ENCODE measurements around the gene RPS10.

Gene RPS10

DNA sequence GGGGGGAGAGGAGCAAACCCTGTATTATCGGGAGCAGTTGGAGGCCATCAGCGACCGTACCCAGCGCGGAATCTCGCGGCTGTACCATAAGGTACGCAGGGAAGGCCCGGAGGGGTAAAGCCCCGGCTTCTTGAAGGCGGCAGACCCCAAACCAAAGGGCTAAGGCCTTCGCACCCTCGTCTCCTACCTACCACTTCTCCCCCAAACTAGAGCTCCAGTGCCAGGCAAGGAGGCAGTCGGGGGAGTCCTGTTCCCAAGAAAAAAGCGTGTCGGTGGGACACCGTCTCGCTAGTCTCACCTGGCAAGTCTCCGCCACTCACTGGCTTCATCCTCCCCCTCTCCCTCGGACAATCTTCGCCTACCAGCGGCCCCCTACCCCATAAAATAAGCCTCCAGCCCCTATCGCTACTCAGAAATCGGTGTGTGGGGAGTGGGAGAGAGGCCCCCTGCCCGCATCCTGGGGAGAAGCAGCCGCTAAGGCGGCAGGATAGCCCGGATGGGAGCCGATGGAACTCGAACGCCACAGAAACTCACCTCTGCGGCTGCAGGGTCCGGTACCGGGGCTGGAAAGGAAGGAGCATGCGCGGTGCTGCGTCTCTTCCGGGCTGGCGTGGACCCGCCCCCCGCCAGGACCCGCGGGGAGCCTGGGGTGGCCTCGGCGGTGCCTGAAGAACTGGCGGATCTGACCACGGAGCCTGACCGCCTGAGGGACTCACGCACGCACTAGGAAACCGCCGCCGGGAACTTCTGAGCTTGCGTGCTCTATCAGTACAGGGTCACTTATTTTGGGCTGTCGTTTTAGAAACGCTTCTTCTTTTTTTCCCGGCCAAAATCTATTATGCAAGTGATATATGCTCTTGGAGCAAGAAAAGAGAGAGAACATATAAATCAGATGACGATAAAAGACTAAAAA, at the start of gene RPS10:
Gene RPS10 (minus strand): TSS at position 572 of the 913 bp plus-strand sequence. CDS start 848 bp downstream, outside the sequence.
- DNase-seq = peak; percentile 79 to 95

DNA sequence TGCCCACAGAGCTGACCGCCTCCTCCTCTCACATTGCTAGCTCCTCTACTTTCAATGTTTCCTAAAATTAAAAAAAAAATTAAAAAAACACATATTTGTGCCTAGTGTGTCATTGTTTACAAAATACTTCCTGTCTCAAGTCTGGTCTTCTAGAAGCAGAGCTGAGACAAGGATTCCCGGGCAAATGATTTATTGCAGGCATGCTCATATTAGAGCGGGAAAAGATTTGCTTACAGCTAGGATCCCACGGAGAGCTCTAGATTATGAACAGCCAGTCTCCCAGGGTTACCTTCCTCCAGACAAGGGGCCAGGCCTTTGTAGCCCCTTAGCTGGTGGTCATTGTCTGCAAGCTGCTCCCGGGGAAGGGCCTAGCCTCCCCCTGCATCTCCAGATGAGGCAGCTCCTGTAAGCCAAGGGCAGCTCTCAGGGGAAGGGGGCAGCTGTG, 49.4 kb upstream of the RPS10 start:
- DNase-seq = peak in 1 of 2 experiments; percentile 45

DNA sequence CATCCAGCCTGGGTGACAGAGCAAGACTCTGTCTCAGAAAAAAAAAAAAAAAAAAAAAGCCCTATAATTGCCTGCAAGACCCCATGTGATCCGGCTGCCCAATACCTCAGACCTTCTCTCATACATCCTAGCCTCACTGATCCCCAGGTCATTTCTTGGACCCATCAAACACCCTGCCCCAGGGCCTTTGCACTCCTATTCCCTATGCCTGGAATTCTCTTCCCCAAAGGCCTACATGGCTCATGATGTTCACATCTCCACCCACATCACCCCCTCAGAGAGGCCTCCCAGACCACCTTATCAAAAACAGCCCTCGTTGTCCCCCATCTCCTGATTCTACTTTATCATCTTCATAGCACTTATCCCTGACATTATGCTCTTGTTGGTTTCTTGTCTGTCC, 48.9 kb upstream of the RPS10 start:
- DNase-seq = no peak

DNA sequence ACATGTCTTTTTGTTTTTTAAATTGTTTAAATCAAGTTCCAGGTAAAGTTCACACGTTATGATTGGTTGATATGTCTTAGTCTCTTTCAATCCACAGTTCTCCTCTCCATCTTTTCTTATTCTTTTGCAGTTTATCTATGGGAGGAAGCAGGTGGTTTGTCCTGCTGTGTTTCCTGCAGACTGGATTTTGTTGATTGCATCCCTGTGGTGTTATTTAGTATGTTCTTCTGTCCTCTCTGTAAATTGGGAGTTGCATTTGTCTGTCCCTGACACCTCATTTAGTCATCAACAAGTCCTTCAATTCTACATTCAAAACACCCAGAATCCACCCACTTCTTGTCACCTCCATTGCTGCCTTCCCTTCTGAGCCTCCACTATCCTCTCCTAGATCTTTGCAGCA, 48.1 kb upstream of the RPS10 start:
- DNase-seq = no peak

DNA sequence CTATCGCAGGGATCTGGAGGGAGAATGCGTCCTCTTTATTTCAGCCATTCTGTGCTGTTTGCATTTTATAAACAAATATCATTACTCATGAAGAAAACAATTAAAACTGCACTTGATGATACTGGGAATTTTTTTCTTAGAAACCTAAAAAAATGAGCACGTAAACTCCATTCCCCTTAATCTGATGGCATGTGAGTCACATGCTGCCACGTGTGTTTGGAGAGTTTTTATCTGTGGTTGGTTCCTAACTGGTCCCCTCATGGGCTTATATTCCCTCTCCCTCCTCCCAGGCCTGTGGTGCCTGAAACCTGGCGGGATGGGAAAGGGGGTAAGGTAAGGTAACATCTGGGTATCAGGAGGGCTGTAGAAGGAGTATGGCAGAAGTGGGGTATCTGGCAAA, 46.6 kb upstream of the RPS10 start:
- DNase-seq = no peak

DNA sequence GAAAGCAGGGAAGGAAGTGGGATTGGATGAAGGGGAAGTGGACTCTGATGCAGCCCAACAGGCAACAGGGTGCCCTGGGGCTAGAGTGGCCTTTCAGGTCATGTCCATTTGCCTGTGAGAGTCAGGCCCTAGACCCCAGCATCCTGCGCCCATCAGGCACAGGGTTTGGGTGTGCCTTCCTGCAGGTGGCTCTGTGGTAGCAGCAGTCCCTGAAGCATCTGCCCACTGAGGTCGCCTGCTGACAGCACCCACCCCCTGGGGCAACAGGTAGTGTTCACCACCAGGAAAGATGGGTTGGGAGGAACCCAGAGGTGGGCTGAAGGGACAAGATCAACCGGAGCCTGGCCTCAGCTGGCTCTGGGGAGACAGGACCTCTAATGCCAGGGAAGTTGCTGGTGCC, 43.6 kb upstream of the RPS10 start:
- DNase-seq = no peak

DNA sequence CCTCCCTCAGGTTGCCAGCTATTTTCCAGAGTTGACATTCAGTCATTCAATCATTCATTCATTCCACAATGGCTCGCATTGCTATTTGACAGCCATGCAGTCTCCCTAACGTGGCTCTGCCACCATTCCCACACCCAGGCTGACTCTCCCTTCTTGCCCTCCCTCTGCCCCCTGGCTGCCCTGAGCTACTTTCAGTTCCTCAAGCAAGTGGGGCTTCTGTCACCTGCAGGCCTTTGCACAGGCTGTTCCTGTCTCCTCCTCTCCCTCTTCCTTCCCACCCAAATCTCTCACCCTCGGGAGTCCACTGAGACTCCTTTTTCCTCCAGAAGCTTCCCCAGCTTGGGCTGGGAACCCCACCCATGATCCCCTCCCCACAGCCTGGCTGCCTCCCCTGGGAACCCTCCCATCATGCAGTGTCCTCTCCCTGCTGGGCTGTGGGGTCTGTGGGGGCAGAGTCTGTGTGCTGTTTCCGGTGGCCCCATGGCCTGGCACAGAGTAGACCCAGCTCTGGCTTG, 42.6 kb upstream of the RPS10 start:
- no peak for DNase-seq

DNA sequence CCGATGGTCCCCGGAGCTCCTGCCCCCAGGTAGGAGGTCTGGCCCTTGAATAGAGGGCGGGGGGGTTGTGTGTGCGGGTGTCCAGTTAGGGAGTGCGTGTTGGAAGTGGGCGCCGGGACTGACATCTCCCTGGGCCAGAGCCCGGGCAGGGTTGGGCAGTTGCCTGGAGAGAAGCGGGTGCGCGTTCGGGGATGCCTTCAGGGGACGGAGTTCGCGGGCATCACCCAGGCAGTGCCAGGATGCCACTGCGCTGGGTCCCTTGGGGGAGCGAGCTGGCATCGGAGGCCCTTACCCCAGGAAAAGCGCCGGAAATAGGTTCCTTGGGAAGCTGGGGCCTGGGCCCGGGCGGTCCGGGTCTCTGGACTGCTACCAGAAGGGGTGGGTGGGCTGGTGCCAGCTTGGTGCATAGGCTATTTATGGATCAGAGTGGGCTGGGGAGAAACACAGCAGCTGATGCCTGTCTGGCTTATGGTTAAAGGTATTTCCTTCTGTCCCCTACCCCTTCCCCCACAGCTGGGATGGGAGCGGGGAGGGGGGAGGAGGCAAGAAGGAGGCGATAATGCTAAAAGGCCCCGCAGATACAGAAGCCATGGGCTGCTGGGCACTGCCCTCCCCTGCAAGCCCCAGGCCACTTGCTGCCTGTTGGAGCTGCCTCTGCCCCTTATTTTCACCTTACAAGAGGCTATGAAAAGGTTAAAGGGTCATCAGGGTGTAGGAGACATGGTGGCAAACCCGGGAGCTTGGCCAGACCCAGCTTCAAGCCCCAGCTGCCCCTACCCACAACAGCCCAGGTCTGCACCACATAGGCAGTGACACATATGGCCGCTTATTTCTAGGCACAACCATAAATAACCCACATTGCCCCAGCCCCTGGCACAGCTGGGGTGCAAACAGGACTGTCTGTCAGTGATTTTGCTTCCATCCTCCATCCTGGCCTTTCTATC, 40.6 kb upstream of the RPS10 start:
- DNase-seq = no peak

DNA sequence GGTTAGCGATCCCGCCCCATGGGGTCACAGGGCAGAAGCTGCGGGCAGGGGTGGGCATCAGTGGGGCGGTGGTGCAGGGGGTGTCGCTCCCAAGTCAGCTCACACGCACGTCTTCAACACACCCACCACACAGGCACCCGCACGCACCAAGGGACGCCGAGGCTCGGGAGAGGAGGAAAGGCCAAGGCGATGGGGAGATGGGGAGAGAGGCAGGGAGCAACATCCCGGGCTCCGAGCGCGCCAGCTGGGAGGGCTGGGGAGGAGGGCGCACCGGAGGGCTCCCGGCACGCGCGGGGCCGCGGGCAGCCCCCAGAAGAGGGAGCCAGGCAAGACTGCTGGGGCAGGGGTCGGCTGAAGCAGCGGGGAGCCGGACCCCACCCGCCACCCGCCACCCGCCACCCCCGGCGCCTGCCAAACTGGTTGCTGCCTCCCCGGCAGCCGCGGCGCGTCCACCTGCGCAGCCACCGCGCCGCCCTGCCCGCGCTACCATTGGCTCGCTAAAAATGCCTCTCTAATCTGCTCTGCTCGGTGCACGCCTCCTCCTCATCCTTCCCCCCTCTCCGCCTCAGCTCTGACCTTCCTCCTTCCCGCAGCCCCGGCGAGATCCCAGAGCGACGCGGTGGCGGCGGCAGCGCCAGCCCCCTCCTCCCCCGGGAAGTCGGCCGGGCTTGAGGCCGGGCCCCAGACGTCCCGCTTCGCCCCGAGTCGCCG, 39.8 kb upstream of the RPS10 start, which contains the start of gene PACSIN1:
Gene PACSIN1 (plus strand): TSS at position 546 of the 711 bp plus-strand sequence. CDS start 60,230 bp downstream, outside the sequence.
- peak; percentile 11 to 61 for DNase-seq

DNA sequence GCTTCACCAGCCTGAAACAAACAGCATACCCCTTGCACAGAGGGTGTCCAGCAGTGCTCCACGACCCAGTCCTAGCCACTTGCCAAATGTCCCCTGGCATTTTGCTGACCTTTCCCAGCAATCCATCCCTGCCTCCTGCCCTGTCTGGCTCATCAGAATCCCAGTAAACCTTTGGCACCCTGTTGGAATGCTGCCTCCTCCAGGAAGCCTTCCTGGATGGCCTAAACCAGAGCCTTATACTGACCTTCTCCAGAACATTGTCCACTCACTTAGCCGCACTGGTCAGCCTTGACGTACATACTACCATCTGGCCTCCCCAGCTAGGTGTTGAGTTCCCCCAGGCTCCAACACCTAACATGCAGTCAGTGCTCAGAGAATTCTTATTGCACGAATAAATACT, 38.0 kb upstream of the RPS10 start:
- DNase-seq = no peak

DNA sequence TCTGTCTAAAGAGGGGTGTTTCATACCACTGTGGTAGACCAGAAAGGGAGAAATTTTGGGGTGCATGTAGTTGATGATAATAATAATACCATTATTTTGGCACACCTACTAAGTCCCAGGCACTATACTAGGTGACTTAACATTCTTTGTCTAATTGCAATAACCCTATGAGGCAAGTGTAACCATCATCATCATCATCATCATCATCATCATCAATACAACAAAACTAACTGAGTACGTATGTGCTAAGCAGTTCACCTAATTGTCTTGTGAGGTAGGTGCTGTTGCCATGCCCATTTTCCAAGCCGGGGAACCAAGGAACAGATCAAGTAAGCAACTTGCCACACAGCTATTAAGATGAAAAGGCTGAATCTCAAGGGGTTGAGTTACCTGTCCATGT, 37.4 kb upstream of the RPS10 start:
- DNase-seq = no peak

DNA sequence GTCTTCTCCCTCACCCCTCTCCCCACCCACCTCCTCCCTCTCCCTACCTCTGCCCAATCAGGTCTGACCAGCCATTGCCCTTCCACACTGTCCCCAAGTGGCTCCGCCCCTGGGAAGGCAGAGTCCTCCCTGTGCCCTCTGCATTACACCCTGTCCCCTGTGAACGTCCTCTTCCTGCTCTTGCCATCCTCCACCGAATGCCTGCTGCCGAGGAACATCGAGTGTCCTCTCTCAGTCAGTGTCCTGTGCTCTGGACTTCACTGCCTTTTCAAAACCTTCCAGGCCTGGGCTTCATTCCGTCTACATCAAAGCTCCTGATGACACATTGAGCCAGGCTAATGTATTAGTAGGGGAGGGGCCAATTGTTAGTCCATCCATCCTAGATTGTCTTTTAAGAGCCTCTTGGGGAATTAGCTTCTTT, 36.7 kb upstream of the RPS10 start:
- peak; percentile 35 to 74 for DNase-seq

DNA sequence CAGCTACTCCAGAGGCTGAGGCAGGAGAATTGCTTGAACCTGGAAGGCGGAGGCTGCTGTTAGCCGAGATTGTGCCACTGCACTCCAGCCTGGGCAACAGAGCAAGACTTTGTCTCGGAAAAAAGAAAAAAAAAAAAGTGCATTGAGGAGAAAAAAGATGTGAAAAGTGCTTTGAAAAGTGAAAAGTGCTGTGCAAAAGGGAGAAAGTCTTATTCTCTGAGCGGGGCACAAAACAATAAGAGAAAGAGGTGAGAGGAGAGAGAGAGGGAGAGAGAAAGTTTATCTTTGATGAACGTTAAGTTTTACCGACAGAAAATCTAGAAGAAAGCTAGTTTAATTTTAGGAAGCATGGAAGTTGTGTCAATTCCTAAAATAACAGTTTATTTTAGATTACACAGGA, 36.1 kb upstream of the RPS10 start:
- DNase-seq = no peak

DNA sequence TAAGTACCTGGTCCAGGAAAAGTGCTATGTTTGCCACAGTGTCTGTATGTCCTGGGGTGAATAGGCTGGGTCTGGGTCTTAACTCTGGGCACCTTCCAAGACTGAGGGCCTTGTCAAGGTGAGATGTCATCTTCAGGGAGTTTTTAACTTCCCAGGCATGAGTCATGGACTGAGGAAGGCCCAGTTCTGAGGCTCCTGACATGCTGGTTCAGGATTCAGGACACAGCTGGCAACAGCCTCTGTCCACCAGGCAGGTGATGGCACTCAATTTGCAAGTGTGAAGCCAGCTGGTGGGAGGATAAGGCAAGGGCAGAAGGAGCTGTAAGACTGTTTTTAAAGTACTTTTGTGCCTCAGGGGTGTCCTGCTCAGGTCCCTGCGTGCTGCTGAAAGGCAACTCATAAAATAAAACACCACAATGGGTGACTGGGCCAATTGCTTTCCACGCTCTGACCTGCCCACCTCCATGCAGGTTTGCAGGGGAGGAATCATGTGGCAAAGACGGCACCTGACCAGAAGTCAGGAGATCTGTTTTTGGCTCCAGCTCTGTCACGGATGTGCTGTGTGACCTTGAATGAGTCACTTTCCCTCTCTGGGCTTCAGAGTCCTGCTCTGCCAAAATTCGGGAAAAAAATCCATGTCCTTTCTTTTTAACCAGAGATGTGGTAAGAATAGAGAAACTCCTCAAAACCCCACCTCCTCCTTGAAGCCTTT, 35.1 kb upstream of the RPS10 start:
- no peak for DNase-seq

DNA sequence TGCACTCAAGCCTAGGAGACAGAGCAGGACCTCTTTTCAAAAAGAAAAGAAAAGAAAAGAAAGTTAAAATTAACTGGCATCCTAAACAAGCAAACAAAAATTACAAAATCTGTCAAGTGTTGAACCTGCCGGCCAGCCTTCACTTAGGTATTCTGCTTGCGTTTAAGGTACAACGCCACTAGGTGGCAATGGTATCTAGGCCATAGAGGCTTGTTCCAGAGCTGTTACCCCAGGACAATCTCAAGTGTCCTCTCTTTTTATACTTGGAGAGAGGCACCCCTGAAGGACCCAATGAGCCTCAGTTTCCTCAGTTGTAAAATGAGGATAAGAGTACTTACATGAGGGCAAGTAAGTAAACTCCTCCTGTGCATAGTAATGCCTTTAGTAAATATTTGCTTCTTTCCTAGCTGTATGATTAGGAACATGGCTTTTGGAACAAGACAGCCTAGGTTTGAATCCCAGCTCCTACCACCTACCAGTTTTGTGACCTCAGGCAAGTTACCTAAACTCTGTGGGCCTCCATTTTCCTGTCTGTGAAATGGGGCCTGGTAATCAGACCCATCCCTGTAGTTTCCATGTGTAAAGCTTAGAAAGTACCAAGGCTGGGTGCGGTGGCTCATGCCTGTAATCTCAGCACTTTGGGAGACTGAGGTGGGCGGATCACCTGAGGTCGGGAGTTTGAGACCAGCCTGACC, 34.2 kb upstream of the RPS10 start:
- DNase-seq = peak in 1 of 2 experiments; percentile 55

DNA sequence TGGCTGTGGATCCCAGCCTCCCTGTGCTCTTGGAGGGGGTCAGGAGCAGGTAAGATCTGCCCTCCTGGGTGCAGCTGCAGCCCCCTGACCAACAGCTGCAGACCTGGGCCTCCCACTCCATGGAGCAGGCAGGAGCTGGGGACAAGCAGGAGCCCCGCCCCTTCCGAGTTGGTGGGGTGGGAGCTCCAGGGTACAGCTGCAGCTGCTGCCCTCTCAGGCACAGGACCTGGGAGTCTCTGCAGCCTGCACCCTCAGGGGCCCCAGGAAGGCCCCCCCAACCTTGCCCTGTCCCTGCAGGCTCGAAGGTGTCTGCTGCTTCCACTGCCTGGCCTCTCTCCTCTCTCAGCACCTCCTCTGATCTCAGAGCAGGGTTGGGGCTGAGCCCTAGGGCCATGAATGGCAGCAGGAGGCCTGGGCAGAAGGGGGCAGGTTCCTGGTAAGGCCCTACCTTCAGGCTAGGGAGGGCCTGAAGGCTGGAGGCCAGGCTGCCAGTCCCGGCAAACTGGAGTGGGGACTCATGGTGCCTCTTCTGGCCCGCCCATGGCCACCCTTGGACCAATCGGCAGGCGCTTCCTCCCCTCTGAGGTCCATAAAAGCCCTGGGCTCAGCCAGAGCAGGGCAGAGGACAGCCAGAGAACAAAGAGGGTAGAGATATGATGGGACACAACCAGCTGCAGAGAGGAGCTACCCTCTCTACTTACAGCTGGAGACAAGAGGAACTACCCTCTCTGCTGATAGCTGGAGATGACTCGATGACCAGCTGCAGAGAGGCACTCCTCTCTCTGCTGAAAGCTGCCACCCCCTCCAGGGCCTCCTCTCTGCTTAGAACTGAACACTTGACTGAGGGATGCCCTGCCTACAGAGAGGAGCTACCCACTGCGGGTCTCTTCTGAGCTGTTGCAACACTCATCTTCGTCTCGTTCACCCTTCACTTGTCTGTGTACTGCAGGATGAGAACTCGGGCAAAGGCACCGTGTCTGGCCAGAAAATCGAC, 32.2 kb upstream of the RPS10 start:
- DNase-seq = no peak

DNA sequence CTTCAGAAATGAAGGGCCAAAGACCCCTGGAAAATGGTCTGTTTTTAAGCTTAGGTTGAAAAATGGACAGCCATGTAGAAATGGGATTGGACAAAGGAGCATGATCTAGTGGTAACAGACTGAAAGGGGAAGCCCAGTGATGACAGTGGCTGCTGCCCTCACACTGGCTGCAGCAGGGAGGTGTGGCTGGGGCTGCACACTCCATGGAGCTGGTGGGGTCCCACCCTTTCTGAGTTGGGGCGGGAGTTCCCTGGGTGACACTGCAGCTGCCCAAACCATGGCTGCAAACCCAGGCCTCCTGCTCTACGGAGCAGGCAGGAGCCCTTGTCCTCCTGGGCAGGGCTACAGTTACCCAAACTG, 31.5 kb upstream of the RPS10 start:
- DNase-seq = no peak

DNA sequence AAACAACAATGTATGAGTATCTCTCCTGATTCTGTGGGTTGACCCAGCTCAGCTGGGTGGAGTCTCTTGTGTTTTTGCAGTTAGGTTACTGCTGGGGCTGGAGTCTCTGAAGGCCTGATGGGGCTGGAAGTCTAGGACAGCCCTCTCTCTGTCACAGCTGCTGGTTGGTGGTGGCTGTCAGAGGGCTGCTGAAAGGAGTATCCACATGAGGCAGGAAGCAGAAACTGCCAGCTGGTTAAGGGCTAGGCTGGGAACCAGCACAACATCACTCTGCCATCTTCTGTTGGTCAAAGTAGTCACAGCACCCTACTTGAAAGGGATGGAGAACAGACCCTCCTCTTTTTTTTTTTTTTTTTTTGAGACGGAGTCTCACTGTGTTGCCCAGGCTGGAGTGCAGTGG, 30.0 kb upstream of the RPS10 start:
- no peak for DNase-seq

DNA sequence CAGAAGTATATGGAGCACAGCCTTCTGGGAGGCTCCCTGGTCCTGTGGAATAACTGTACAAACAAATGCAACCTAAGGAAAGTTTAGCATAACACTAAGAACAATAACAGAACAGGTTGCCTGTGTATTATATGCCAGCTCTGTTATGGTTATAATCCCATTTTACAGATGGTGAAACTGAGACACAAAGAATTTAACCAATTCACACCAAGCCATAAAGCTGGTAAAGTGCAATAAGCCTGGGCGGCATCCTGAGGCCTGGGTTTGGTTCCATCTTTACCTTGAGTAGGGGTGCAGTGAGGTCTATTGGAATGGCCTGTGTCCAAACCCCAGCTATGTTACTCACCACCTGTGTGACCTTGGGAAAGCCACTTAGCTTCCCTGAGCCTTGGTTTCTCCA, 25.3 kb upstream of the RPS10 start:
- no peak for DNase-seq

DNA sequence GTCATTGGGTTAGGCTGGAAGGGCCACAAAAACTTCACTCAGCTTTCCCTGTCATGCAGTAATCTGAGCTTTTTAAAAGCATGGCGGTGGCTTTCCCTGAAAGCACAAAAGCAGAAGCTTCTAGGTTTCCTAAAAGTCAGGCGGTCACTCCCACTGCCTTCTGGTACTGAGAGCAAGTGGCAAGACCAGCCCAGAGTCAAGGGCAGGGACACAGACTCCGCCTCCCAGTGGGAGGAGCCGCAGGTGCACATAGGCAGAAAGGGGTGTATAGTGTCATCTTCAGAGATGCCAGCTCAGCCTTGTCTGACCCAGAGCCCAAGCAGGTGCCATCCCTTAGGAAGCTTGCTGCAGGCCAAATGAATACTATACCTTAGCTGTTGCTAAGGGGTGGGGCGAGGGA, 22.0 kb upstream of the RPS10 start:
- DNase-seq = peak in 1 of 2 experiments; percentile 27
